ENCODE results near the gene IL6ST. TPM values are rescaled to one million over a fixed set of nuclear protein-coding genes. Genes with fewer than 3 reads are reported as not detected.
"Not testable (repeated sequence)": the region's sequence is repeated elsewhere in the genome, so short reads cannot be mapped to it uniquely, and the experiment has no call there.

IL6ST gene
- total RNA-seq, 1 donor from 2014 or later: 76.2 TPM

DNA sequence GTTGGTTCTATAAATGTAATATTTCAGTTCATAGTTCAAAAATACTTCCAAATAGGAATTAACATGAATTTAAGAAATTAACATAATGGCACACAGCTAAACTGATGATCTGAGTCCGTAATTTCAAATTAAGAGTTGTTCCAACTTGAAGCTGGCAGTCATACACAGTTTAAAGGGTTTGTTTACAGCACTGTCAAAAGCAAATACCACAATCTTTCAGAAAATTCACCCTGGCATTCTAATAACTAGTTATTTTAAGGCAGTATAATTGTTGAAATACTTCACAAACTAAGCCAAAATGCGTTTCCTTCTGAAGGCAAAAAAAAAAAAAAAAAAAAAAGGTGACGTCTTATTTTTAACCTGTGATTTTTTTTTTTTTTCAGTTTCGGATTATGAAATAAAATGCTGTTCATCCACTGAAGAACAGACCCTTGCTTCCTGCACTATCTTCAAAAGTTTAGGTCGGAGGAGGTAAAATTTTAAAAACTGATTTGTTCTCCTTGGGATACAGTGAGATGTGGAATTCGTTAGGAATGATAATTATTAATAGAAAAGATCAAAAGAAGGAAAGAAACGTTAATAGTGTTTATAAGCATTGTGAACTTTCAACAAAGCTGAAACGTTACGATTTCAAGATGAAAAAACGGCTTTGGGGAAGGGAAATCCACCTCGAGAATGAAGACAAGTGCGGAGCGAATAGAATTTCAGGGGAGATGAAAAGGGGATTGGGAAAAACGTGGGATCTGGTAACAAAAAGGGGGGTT lies 850 bp downstream of the IL6ST start:
- Histone ChIP-seq H3K36me3 (ENCODE audit: control insufficient read depth in 3 of 3, insufficient read depth in 3 of 3, low read length in 3 of 3) (no peaks in the 10 kb centered on the region), H3K4me1 (ENCODE audit: control insufficient read depth in 3 of 3, insufficient read depth in 3 of 3, low read length in 3 of 3) (peaks cover 17 to 24% (median 22%) of the 10 kb centered on the region in 3 donors), H3K9me3 (ENCODE audit: control insufficient read depth in 3 of 3, low read length in 3 of 3) (no peaks in the 10 kb centered on the region), H3K9ac (ENCODE audit: low read depth in 1 of 3, low read length in 3 of 3) (peak overlapping the region; percentile 85 to 99 (median 98)), H3K27ac (ENCODE audit: low read depth, low read length) (peak overlapping the region; percentile 99), H3K27me3 (ENCODE audit: control insufficient read depth in 3 of 3, insufficient read depth in 3 of 3, low read length in 3 of 3) (no peaks in the 10 kb centered on the region), H3K4me3 (ENCODE audit: low read length in 3 of 3) (peak overlapping the region; percentile 89 to 97 (median 92))

DNA sequence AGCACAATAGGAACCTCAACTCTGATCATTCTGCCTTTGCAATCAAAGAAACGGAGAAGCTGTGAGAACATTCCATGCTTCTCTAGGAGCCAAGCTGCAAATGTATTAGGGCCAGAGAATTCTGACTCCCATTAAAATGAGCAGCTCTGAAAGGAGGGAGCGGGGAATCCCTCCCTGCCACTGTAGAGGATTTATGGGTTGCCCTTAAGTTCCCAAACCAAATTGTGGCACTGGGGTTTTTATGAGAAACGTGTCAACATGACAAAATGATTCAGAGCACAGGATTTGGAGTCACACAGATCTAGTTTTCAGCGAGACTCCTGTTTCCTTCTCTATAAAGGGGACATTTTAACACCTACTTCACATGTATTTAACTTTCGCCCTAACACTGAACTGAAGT lies 1.8 kb downstream of the IL6ST start:
- Histone ChIP-seq H3K4me3 (ENCODE audit: low read length in 3 of 3) (peak overlapping the region; percentile 89 to 97 (median 92)), H3K9me3 (ENCODE audit: control insufficient read depth in 3 of 3, low read length in 3 of 3) (no peaks in the 10 kb centered on the region), H3K27me3 (ENCODE audit: control insufficient read depth in 3 of 3, insufficient read depth in 3 of 3, low read length in 3 of 3) (no peaks in the 10 kb centered on the region), H3K4me1 (ENCODE audit: control insufficient read depth in 3 of 3, insufficient read depth in 3 of 3, low read length in 3 of 3) (peaks cover 17 to 24% (median 22%) of the 10 kb centered on the region in 3 donors), H3K9ac (ENCODE audit: low read depth in 1 of 3, low read length in 3 of 3) (peak overlapping the region; percentile 85 to 99 (median 98)), H3K27ac (ENCODE audit: low read depth, low read length) (peak overlapping the region; percentile 99), H3K36me3 (ENCODE audit: control insufficient read depth in 3 of 3, insufficient read depth in 3 of 3, low read length in 3 of 3) (no peaks in the 10 kb centered on the region)

DNA sequence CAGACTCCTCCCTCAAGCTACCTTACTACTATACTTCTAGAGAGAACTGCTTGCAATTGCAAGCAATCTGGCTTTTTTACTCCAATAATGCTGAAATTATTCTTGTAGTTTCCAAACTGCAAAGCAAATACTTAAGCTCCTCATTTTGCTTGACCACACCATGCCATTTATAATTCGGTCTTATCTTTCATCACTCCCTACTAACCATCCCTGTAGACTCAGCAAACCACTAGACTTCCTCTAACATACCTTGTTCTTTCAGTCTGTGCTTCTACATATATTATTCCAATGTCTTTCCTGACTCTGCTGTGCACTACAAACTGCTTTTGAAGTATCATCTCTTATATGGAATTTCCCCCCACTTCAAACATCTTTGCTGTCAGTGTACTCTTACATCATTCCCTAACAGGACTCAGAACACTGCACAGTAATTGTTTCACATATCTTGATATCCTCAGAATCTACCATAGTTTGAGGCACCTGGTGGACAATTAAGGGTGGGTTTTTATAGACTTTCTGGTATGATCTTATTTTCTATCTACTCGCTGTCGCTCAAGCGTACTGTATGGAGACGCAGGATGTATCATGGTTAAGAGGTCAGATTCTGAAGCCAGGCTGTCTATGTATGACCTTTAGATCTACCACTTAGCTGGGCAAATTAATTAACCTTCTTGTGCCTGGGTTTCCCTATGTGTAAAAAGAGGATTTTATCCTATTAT lies 2.8 kb downstream of the IL6ST start:
- no peaks in the 10 kb centered on the region for H3K27me3 ChIP-seq (ENCODE audit: control insufficient read depth in 3 of 3, insufficient read depth in 3 of 3, low read length in 3 of 3)
- peak overlapping the region; percentile 61 to 99 (median 85) for H3K9ac ChIP-seq (ENCODE audit: low read depth in 1 of 3, low read length in 3 of 3)
- H3K27ac ChIP-seq (ENCODE audit: low read depth, low read length): peak overlapping the region; percentile 99
- H3K9me3 ChIP-seq (ENCODE audit: control insufficient read depth in 3 of 3, low read length in 3 of 3): no peaks in the 10 kb centered on the region
- peaks cover 17 to 24% (median 22%) of the 10 kb centered on the region in 3 donors for H3K4me1 ChIP-seq (ENCODE audit: control insufficient read depth in 3 of 3, insufficient read depth in 3 of 3, low read length in 3 of 3)
- H3K36me3 ChIP-seq (ENCODE audit: control insufficient read depth in 3 of 3, insufficient read depth in 3 of 3, low read length in 3 of 3): peaks cover 1 to 2% (median 1%) of the 10 kb centered on the region in 3 donors
- peak overlapping the region in 2 of 3 donors; percentile 89 to 97 for H3K4me3 ChIP-seq (ENCODE audit: low read length in 3 of 3)

DNA sequence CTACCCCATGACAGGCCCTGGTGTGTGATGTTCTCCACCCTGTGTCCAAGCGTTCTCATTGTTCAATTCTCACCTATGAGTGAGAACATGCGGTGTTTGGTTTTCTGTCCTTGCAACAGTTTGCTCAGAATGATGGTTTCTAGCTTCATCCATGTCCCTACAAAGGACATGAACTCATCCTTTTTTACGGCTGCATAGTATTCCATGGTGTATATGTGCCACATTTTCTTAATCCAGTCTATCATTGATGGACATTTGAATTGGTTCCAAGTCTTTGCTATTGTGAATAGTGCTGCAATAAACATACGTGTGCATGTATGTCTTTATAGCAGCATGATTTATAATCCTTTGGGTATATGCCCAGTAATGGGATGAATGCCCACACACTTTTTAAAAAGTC lies 3.9 kb downstream of the IL6ST start:
- peaks cover 17 to 24% (median 22%) of the 10 kb centered on the region in 3 donors for H3K4me1 ChIP-seq (ENCODE audit: control insufficient read depth in 3 of 3, insufficient read depth in 3 of 3, low read length in 3 of 3)
- H3K27ac ChIP-seq (ENCODE audit: low read depth, low read length): not testable (repeated sequence)

DNA sequence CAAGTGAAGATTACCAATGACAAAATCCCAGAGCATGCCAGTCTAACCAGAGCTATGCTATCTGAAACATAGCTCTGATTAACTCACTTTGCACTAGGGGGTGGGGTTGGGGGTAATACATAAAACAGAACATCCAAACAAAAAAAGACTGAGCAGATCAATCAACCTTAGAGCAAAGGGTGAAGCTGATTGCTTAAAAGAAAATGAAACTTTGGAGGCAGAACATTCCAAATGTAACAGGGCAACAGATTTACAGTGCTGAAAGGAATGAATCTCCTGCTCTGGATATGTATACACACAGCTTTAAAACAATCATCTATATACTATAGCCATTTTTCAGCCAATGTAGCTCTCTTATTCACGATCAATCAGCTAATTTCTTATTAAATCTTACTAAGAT lies 4.9 kb downstream of the IL6ST start:
- H3K27me3 ChIP-seq (ENCODE audit: control insufficient read depth in 3 of 3, insufficient read depth in 3 of 3, low read length in 3 of 3): no peaks in the 10 kb centered on the region
- peaks cover 17 to 24% (median 22%) of the 10 kb centered on the region in 3 donors for H3K4me1 ChIP-seq (ENCODE audit: control insufficient read depth in 3 of 3, insufficient read depth in 3 of 3, low read length in 3 of 3)
- no peak overlapping the region for H3K27ac ChIP-seq (ENCODE audit: low read depth, low read length)
- peak overlapping the region in 1 of 3 donors; percentile 1 for H3K4me3 ChIP-seq (ENCODE audit: low read length in 3 of 3)
- peaks cover 3% of the 10 kb centered on the region in 3 donors for H3K36me3 ChIP-seq (ENCODE audit: control insufficient read depth in 3 of 3, insufficient read depth in 3 of 3, low read length in 3 of 3)
- H3K9ac ChIP-seq (ENCODE audit: low read depth in 1 of 3, low read length in 3 of 3): peak overlapping the region in 1 of 3 donors; percentile 26
- H3K9me3 ChIP-seq (ENCODE audit: control insufficient read depth in 3 of 3, low read length in 3 of 3): no peaks in the 10 kb centered on the region

More for the DNA sequence above, 3.9 kb downstream of the IL6ST start:
- H3K9me3 ChIP-seq (ENCODE audit: control insufficient read depth in 3 of 3, low read length in 3 of 3); H3K9ac ChIP-seq (ENCODE audit: low read depth in 1 of 3, low read length in 3 of 3); H3K27me3 ChIP-seq (ENCODE audit: control insufficient read depth in 3 of 3, insufficient read depth in 3 of 3, low read length in 3 of 3); H3K4me3 ChIP-seq (ENCODE audit: low read length in 3 of 3); H3K36me3 ChIP-seq (ENCODE audit: control insufficient read depth in 3 of 3, insufficient read depth in 3 of 3, low read length in 3 of 3): not testable (repeated sequence)

DNA sequence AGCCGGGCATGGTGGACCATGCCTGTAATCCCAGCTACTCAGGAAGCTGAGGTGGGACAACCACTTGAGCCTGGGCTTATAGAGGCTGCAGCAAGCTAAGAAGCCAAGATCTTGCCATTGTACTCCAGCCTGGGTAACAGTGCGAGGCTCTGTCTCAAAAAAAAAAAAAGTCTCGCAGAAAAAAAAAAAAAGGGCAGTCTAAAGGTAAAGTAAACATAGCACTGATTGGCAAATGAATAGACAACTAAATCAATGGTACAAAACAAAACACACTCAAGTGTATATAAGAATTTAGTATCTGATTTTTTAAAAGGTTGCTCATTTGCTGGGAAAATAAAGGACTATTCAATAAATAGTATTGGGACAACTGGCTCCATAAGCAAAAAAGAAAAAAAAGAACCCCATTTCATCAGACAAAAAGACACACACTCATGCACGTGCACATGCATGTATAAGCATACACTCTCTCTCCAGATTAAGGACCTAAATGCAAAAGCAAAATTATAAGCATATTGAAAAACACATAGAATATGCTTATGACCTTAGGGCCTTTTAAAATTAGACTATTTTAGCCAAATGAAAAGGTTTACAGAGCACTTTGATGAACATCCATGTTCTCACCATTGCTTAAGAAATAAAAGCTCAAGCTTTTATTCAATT lies 5.7 kb downstream of the IL6ST start:
- H3K4me3 ChIP-seq (ENCODE audit: low read length in 3 of 3): no peak overlapping the region
- peaks cover 3% of the 10 kb centered on the region in 3 donors for H3K36me3 ChIP-seq (ENCODE audit: control insufficient read depth in 3 of 3, insufficient read depth in 3 of 3, low read length in 3 of 3)
- H3K9me3 ChIP-seq (ENCODE audit: control insufficient read depth in 3 of 3, low read length in 3 of 3): no peaks in the 10 kb centered on the region
- peak overlapping the region in 1 of 3 donors; percentile 23 for H3K9ac ChIP-seq (ENCODE audit: low read depth in 1 of 3, low read length in 3 of 3)
- H3K4me1 ChIP-seq (ENCODE audit: control insufficient read depth in 3 of 3, insufficient read depth in 3 of 3, low read length in 3 of 3): peaks cover 17 to 31% (median 19%) of the 10 kb centered on the region in 3 donors
- H3K27me3 ChIP-seq (ENCODE audit: control insufficient read depth in 3 of 3, insufficient read depth in 3 of 3, low read length in 3 of 3): no peaks in the 10 kb centered on the region
- no peak overlapping the region for H3K27ac ChIP-seq (ENCODE audit: low read depth, low read length)

DNA sequence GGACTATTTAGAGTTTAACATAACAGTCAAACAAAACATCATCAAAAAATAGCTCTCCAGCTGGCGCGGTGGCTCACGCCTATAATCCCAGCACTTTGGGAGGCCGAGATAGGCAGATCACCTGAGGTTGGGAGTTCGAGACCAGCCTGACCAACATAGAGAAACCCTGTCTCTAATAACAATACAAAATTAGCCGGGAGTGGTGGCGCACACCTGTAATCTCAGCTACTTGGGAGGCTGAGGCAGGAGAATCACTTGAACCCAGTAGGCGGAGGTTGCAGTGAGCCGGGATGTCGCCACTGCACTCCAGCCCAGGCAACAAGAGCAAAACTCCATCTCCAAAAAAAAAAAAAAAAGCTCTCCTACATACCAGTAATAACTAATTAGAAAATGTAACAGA lies 6.3 kb downstream of the IL6ST start:
- not testable (repeated sequence) for H3K36me3 ChIP-seq (ENCODE audit: control insufficient read depth in 3 of 3, insufficient read depth in 3 of 3, low read length in 3 of 3)
- peaks cover 17 to 31% (median 19%) of the 10 kb centered on the region in 3 donors for H3K4me1 ChIP-seq (ENCODE audit: control insufficient read depth in 3 of 3, insufficient read depth in 3 of 3, low read length in 3 of 3)

DNA sequence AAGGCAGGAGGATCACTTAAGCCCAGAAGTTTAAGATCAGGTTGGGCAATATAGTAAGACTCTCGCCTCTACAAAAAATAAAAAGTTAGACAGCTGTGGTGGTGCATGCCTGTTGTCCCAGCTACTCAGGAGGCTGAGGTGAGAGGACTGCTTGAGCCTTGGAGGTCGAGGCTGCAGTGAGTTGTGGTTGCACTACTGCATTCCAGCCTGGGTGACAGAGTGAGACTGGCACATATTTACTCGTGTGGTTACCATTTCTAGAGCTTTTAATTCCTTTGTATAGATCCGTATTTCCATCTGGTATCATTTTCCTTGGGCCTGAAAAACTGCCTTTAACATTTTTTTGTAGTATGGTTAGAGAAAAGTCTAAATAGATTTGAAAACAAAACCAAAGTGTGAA lies 7.8 kb downstream of the IL6ST start:
- H3K4me3 ChIP-seq (ENCODE audit: low read length in 3 of 3): no peak overlapping the region
- H3K27me3 ChIP-seq (ENCODE audit: control insufficient read depth in 3 of 3, insufficient read depth in 3 of 3, low read length in 3 of 3): no peaks in the 10 kb centered on the region
- no peak overlapping the region for H3K27ac ChIP-seq (ENCODE audit: low read depth, low read length)
- no peaks in the 10 kb centered on the region for H3K9me3 ChIP-seq (ENCODE audit: control insufficient read depth in 3 of 3, low read length in 3 of 3)
- peaks cover 3% of the 10 kb centered on the region in 3 donors for H3K36me3 ChIP-seq (ENCODE audit: control insufficient read depth in 3 of 3, insufficient read depth in 3 of 3, low read length in 3 of 3)
- peaks cover 13 to 22% (median 13%) of the 10 kb centered on the region in 3 donors for H3K4me1 ChIP-seq (ENCODE audit: control insufficient read depth in 3 of 3, insufficient read depth in 3 of 3, low read length in 3 of 3)
- no peak overlapping the region for H3K9ac ChIP-seq (ENCODE audit: low read depth in 1 of 3, low read length in 3 of 3)

More for the DNA sequence above, 6.3 kb downstream of the IL6ST start:
- not testable (repeated sequence) for H3K27ac ChIP-seq (ENCODE audit: low read depth, low read length); H3K9me3 ChIP-seq (ENCODE audit: control insufficient read depth in 3 of 3, low read length in 3 of 3); H3K9ac ChIP-seq (ENCODE audit: low read depth in 1 of 3, low read length in 3 of 3); H3K4me3 ChIP-seq (ENCODE audit: low read length in 3 of 3); H3K27me3 ChIP-seq (ENCODE audit: control insufficient read depth in 3 of 3, insufficient read depth in 3 of 3, low read length in 3 of 3)

DNA sequence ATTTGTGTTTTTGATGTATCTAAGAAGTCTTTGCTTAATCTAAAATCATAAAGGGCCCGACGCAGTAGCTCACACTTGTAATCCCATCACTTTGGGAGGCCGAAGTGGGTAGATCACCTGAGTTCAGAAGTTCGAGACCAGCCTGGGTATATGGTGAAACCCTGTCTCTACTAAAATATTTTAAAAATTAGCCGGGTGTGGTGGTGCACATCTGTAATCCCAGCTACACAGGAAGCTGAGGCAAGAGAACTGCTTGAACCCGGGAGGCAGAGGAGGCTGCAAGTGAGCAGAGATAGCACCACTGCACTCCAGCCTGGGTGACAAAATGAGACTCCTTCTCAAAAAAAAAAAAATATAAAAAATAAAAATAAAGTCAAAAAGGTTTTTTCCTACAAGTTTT lies 9.6 kb downstream of the IL6ST start:
- peaks cover 3 to 6% (median 3%) of the 10 kb centered on the region in 3 donors for H3K36me3 ChIP-seq (ENCODE audit: control insufficient read depth in 3 of 3, insufficient read depth in 3 of 3, low read length in 3 of 3)
- no peaks in the 10 kb centered on the region for H3K9me3 ChIP-seq (ENCODE audit: control insufficient read depth in 3 of 3, low read length in 3 of 3)
- H3K4me3 ChIP-seq (ENCODE audit: low read length in 3 of 3): no peak overlapping the region
- H3K27ac ChIP-seq (ENCODE audit: low read depth, low read length): no peak overlapping the region
- peaks cover 8 to 18% (median 13%) of the 10 kb centered on the region in 3 donors for H3K4me1 ChIP-seq (ENCODE audit: control insufficient read depth in 3 of 3, insufficient read depth in 3 of 3, low read length in 3 of 3)
- no peak overlapping the region for H3K9ac ChIP-seq (ENCODE audit: low read depth in 1 of 3, low read length in 3 of 3)
- H3K27me3 ChIP-seq (ENCODE audit: control insufficient read depth in 3 of 3, insufficient read depth in 3 of 3, low read length in 3 of 3): no peaks in the 10 kb centered on the region

Measured in skeletal muscle tissue (tissue), 4 donors.